HCT116 (cell line): ENCODE data around the gene ANAPC2.

Source experiments
- CTCF ChIP-seq, 3 experiments: fragments of 200-600 bp in 1 of 3; sonication (generic) in 1 of 3; IDR thresholded peaks in 2 of 3; conservative IDR thresholded peaks in 1 of 3; 2 replicates each; pipeline ENCODE4 v1.5.1; 2012 to 2017; ENCODE audit warnings: low read depth in 2 of 3, low read length in 2 of 3, antibody characterized with exemption in 1 of 3, borderline replicate concordance in 1 of 3, control low read depth in 1 of 3, mild to moderate bottlenecking in 1 of 3, mixed read lengths in 1 of 3, mixed run types in 1 of 3, moderate library complexity in 1 of 3; ENCODE audit not compliant: insufficient read depth in 1 of 3
- EZH2 ChIP-seq: fragments of 200-600 bp; sonication (generic); IDR thresholded peaks from 2 replicates; pipeline ENCODE4 v1.6.1; 2017; ENCODE audit warnings: antibody characterized with exemption, mixed run types
- FOSL1 ChIP-seq: IDR thresholded peaks from 2 replicates; pipeline ENCODE4 v1.6.1; 2012; ENCODE audit warnings: low read depth
- MAX ChIP-seq: IDR thresholded peaks from 2 replicates; pipeline ENCODE4 v1.6.1; 2012
- POLR2AphosphoS5 ChIP-seq: IDR thresholded peaks from 2 replicates; pipeline ENCODE4 v1.6.1; 2011; ENCODE audit warnings: mild to moderate bottlenecking, low read depth, low read length, moderate library complexity
- SIN3A ChIP-seq: IDR thresholded peaks from 2 replicates; pipeline ENCODE4 v1.6.1; 2012; ENCODE audit warnings: low read depth
- YY1 ChIP-seq: IDR thresholded peaks from 2 replicates; pipeline ENCODE4 v1.6.1; 2011; ENCODE audit warnings: low read length, low read depth, moderate library complexity, mild to moderate bottlenecking; ENCODE audit not compliant: insufficient replicate concordance; ENCODE audit errors: extremely low read depth
- ZFX ChIP-seq: fragments of 450-650 bp; IDR thresholded peaks from 2 replicates; pipeline ENCODE4 v1.6.1; 2017

- TF ChIP-seq YY1 (no peak), ZFX (peak; percentile 67), SIN3A (no peak), CTCF (IDR thresholded peaks at IDR 0.05 in 2 of 3, conservative IDR thresholded peaks at IDR 0.05 in 1 of 3; ENCODE audit: borderline replicate concordance in 1 of 3, insufficient read depth in 1 of 3, low read depth in 2 of 3, low read length in 2 of 3) (no peak), MAX (no peak), POLR2AphosphoS5 (no peak), EZH2 (no peak), FOSL1 (no peak)
Measured at GRCh38 chr9:137222190-137223077, 34.1 kb upstream of the ANAPC2 start, which contains the start of gene RNF208.
